Endothelial cell of umbilical vein (primary cell): ENCODE measurements around the gene GRIA4. TPM values are rescaled to one million over a fixed set of nuclear protein-coding genes. Genes with fewer than 3 reads are reported as not detected.

Experiments used
- BruUV-seq: library from RNA; stranded (reverse); fragments of 400-500 nt; replicated peaks from 2 replicates; lab custom pipeline; 2021; lab: Mats Ljungman, UMichigan
- CTCF ChIA-PET: fragments of 300-600, 350-600 bp; sonication (Branson Sonifier 250); formaldehyde crosslinking; loops from one replicate; lab custom pipeline; 2021; ENCODE audit warnings: antibody characterized with exemption, inconsistent platforms; lab: Charles Lee
- POLR2A ChIA-PET: fragments of 300-600, 350-600 bp; sonication (Branson Sonifier 250); formaldehyde crosslinking; loops from one replicate; lab custom pipeline; 2021; ENCODE audit warnings: antibody characterized with exemption, inconsistent platforms; lab: Charles Lee
- DNase-seq: peaks from one replicate; pipeline ENCODE4 v3.0.0-alpha.2; 2011; ENCODE audit warnings: low read depth, low spot score
- FAIRE-seq: peaks from 2 replicates; lab custom pipeline; 2011; peaks lifted over from hg19 to GRCh38; lab: Jason Lieb, UNC
- H2AFZ ChIP-seq: 2 replicates; pipeline ENCODE4 v1.6.0; 2012; ENCODE audit warnings: low read depth, low read length, control low read depth, inconsistent platforms
- H3K27ac ChIP-seq: 2 replicates; pipeline ENCODE4 v1.5.1; 2011; ENCODE audit warnings: low read depth, mild to moderate bottlenecking, control low read depth, low read length, moderate library complexity; ENCODE audit not compliant: insufficient read depth
- H3K27me3 ChIP-seq, 2 experiments: 2 replicates each; pipeline versions ENCODE4 v1.6.0 to v1.6.1; 2011; ENCODE audit warnings: low read length in 2 of 2, mixed read lengths in 1 of 2; ENCODE audit not compliant: control insufficient read depth in 2 of 2, insufficient read depth in 2 of 2
- H3K36me3 ChIP-seq, 2 experiments: 2 replicates in 1 of 2; 3 replicates in 1 of 2; pipeline ENCODE4 v1.5.1; 2011; ENCODE audit warnings: low read length in 2 of 2, mild to moderate bottlenecking in 1 of 2, moderate library complexity in 1 of 2; ENCODE audit not compliant: control insufficient read depth in 2 of 2, insufficient read depth in 2 of 2; ENCODE audit errors: extremely low read depth in 1 of 2
- H3K4me1 ChIP-seq: 3 replicates; pipeline ENCODE4 v1.5.1; 2011; ENCODE audit warnings: mild to moderate bottlenecking, low read length; ENCODE audit not compliant: control insufficient read depth, insufficient read depth; ENCODE audit errors: extremely low read depth
- H3K4me2 ChIP-seq: 2 replicates; pipeline ENCODE4 v1.6.1; 2011; ENCODE audit warnings: low read length, control low read depth, mixed read lengths; ENCODE audit not compliant: insufficient read depth
- H3K4me3 ChIP-seq, 3 experiments: fragments of 200-600 bp in 1 of 3; sonication (generic), shearing (Covaris generic) in 1 of 3; replicated peaks in 1 of 3; 2 replicates each; pipeline ENCODE4 v1.5.1; 2011 to 2016; ENCODE audit warnings: control low read depth in 3 of 3, low read length in 3 of 3, mild to moderate bottlenecking in 2 of 3, inconsistent platforms in 1 of 3, low read depth in 1 of 3, moderate library complexity in 1 of 3; ENCODE audit not compliant: insufficient read depth in 1 of 3
- H3K79me2 ChIP-seq: 2 replicates; pipeline ENCODE4 v1.6.0; 2012; ENCODE audit warnings: low read length, inconsistent platforms; ENCODE audit not compliant: control insufficient read depth, insufficient read depth
- H3K9ac ChIP-seq: replicated peaks from 2 replicates; pipeline ENCODE3; 2011; ENCODE audit warnings: low read length, control low read depth; ENCODE audit not compliant: insufficient read depth; ENCODE audit errors: extremely low read depth
- H3K9me1 ChIP-seq: replicated peaks from 3 replicates; pipeline ENCODE4 v1.6.0; 2011; ENCODE audit warnings: mild to moderate bottlenecking, low read length; ENCODE audit not compliant: control insufficient read depth, insufficient read depth; ENCODE audit errors: extremely low read depth
- H3K9me3 ChIP-seq: replicated peaks from 2 replicates; pipeline ENCODE4 v1.5.1; 2012; ENCODE audit warnings: low read length, inconsistent platforms; ENCODE audit not compliant: control insufficient read depth, insufficient read depth
- H4K20me1 ChIP-seq: replicated peaks from 2 replicates; pipeline ENCODE3; 2011; ENCODE audit warnings: mild to moderate bottlenecking, low read length; ENCODE audit not compliant: control insufficient read depth, insufficient read depth; ENCODE audit errors: extremely low read depth
- EZH2 ChIP-seq: IDR thresholded peaks from 2 replicates; pipeline ENCODE4 v1.6.1; 2012; ENCODE audit warnings: borderline replicate concordance, low read depth, mild to moderate bottlenecking, moderate library complexity, low read length, inconsistent platforms; ENCODE audit not compliant: severe bottlenecking
- FOS ChIP-seq: IDR thresholded peaks from 2 replicates; pipeline ENCODE4 v1.6.1; 2011; ENCODE audit warnings: mild to moderate bottlenecking, low read length, moderate library complexity, borderline replicate concordance; ENCODE audit not compliant: insufficient read depth
- GATA2 ChIP-seq: IDR thresholded peaks from 2 replicates; pipeline ENCODE4 v1.7.0; 2011; ENCODE audit warnings: low read depth, mild to moderate bottlenecking, moderate library complexity, mixed read lengths, low read length; ENCODE audit not compliant: insufficient read length, insufficient read depth
- JUN ChIP-seq: IDR thresholded peaks from 2 replicates; pipeline ENCODE4 v1.6.1; 2011; ENCODE audit warnings: borderline replicate concordance, low read depth; ENCODE audit not compliant: insufficient read length, insufficient read depth
- MYC ChIP-seq: IDR thresholded peaks from one replicate; pipeline ENCODE4 v1.6.1; 2011; ENCODE audit warnings: mild to moderate bottlenecking, low read depth, low read length
- POLR2A ChIP-seq: IDR thresholded peaks from 2 replicates; pipeline ENCODE4 v1.6.1; 2012; ENCODE audit warnings: low read depth, mild to moderate bottlenecking, control low read depth, low read length
- POLR2AphosphoS5 ChIP-seq: IDR thresholded peaks from 2 replicates; pipeline ENCODE4 v1.6.1; 2012; ENCODE audit warnings: low read depth, mild to moderate bottlenecking, control low read depth, low read length, moderate library complexity; ENCODE audit not compliant: insufficient read depth
- dilution Hi-C: fragments of 300-500 bp; cut with MboI; formaldehyde crosslinking; loops from one replicate; pipeline ENCODE4 v1.15.0; 2019; ENCODE audit warnings: low sequenced_read_pairs; ENCODE audit not compliant: extremely low pct_ligation_motif_present
- intact Hi-C: fragments of 100-400 bp; cut with micrococcal nuclease; formaldehyde crosslinking; loops from one replicate; pipeline ENCODE4 v1.10.0; 2022
- polyA plus RNA-seq, 4 experiments: library from polyadenylated mRNA; depleted of rRNA in 3 of 4; stranded (reverse) in 3 of 4; unstranded in 1 of 4; fragments of >200 nt; gene quantifications; 2 replicates each; pipeline versions ENCODE4 v1.2.1 to v1.2.3, GENCODE V29; 2011 to 2012; ENCODE audit warnings: missing spikeins in 1 of 4
- total RNA-seq: library from RNA; stranded (reverse); gene quantifications from 2 replicates; pipeline ENCODE4 v1.2.3, GENCODE V29; 2021
- TF ChIP-seq, protein P1 (sequence below): IDR thresholded peaks from 2 replicates; pipeline ENCODE4 v1.6.1; 2011; ENCODE audit not compliant: insufficient read depth, insufficient read length
- TF ChIP-seq, protein P2 (sequence below), 2 donors: IDR thresholded peaks; 1 replicate in 1 of 2; 2 replicates in 1 of 2; pipeline ENCODE4 v1.5.1; 2011; ENCODE audit warnings: low read length in 2 of 2, mild to moderate bottlenecking in 2 of 2, moderate library complexity in 2 of 2, control low read depth in 1 of 2, inconsistent platforms in 1 of 2, low read depth in 1 of 2; ENCODE audit not compliant: insufficient read depth in 1 of 2; ENCODE audit errors: extremely low read depth in 1 of 2

The GRIA4 gene
- total and polyA plus RNA-seq, 2 donors (not counting 3 experiments of a cell fraction or from before 2014, with no cell fraction given), result not detected

DNA sequence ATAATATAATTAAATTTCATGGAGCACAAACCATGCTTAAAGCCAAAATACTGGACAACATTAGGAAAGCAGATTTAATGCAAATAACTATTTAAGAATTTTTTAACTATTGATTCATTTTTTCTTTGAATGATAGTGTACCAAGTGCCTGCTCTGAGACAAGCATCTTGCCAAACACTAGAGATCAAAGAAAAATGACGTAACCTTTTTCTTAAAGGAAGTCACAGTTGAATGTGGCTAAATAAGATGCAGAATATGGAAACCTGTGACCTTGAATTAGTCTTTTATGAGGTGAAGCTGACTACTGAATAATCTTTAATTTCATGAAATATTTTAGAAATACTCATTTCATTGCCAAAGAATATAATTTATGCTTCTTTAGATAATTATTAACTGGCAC, 308.2 kb downstream of the GRIA4 start:
- H3K27ac ChIP-seq, result no peak overlapping the region
- no peaks in the 10 kb centered on the region for H3K9me3 ChIP-seq
- H3K4me1 ChIP-seq, result no peaks in the 10 kb centered on the region
- H3K27me3 ChIP-seq, result no peaks in the 10 kb centered on the region
- no peaks in the 10 kb centered on the region for H3K9me1 ChIP-seq
- H2AFZ ChIP-seq, result no peak overlapping the region
- TF ChIP-seq POLR2AphosphoS5 (no peak), FOS (no peak), GATA2 (no peak), MYC (no peak), POLR2A (no peak), EZH2 (no peak), JUN (no peak)
- TF ChIP-seq, protein P1, sequence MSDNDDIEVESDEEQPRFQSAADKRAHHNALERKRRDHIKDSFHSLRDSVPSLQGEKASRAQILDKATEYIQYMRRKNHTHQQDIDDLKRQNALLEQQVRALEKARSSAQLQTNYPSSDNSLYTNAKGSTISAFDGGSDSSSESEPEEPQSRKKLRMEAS, result no peak
- TF ChIP-seq, protein P2, sequence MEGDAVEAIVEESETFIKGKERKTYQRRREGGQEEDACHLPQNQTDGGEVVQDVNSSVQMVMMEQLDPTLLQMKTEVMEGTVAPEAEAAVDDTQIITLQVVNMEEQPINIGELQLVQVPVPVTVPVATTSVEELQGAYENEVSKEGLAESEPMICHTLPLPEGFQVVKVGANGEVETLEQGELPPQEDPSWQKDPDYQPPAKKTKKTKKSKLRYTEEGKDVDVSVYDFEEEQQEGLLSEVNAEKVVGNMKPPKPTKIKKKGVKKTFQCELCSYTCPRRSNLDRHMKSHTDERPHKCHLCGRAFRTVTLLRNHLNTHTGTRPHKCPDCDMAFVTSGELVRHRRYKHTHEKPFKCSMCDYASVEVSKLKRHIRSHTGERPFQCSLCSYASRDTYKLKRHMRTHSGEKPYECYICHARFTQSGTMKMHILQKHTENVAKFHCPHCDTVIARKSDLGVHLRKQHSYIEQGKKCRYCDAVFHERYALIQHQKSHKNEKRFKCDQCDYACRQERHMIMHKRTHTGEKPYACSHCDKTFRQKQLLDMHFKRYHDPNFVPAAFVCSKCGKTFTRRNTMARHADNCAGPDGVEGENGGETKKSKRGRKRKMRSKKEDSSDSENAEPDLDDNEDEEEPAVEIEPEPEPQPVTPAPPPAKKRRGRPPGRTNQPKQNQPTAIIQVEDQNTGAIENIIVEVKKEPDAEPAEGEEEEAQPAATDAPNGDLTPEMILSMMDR (IDR thresholded peaks at IDR 0.05; ENCODE audit: extremely low read depth in 1 of 2, insufficient read depth in 1 of 2, low read depth in 1 of 2, low read length in 2 of 2), result no peak
- intact Hi-C loops, result no loop called here
- no TSS peak for BruUV-seq
- no peak for FAIRE-seq
- no peak for DNase-seq
- H3K4me3 ChIP-seq, result no peak overlapping the region
- no peaks in the 10 kb centered on the region for H3K36me3 ChIP-seq
- no peak overlapping the region for H3K4me2 ChIP-seq
- H4K20me1 ChIP-seq, result no peaks in the 10 kb centered on the region
- CTCF ChIA-PET, result no interaction called here
- dilution Hi-C loops, result no loop called here
- H3K9ac ChIP-seq, result no peak overlapping the region
- H3K79me2 ChIP-seq, result no peaks in the 10 kb centered on the region
- POLR2A ChIA-PET, result no interaction called here
